PC-9 (cell line): ENCODE measurements around the gene NCAM2.

Source experiments
- EZH2 ChIP-seq: fragments of 200-600 bp; sonication (generic); IDR thresholded peaks from 2 replicates; pipeline ENCODE4 v1.8.0; 2017; ENCODE audit warnings: antibody characterized with exemption, low read depth
- TF ChIP-seq, protein P1 (sequence below): fragments of 200-600 bp; sonication (generic); conservative IDR thresholded peaks from 2 replicates; pipeline ENCODE4 v1.6.1; 2017; ENCODE audit warnings: mixed run types, antibody characterized with exemption, mild to moderate bottlenecking, moderate library complexity

GRCh38 chr21:21457077-21457476 is 458.9 kb downstream of the NCAM2 start:
- TF ChIP-seq, protein P1, sequence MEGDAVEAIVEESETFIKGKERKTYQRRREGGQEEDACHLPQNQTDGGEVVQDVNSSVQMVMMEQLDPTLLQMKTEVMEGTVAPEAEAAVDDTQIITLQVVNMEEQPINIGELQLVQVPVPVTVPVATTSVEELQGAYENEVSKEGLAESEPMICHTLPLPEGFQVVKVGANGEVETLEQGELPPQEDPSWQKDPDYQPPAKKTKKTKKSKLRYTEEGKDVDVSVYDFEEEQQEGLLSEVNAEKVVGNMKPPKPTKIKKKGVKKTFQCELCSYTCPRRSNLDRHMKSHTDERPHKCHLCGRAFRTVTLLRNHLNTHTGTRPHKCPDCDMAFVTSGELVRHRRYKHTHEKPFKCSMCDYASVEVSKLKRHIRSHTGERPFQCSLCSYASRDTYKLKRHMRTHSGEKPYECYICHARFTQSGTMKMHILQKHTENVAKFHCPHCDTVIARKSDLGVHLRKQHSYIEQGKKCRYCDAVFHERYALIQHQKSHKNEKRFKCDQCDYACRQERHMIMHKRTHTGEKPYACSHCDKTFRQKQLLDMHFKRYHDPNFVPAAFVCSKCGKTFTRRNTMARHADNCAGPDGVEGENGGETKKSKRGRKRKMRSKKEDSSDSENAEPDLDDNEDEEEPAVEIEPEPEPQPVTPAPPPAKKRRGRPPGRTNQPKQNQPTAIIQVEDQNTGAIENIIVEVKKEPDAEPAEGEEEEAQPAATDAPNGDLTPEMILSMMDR: no peak
- TF ChIP-seq EZH2: no peak
